Liver (tissue), 9 donors: ENCODE measurements around the gene GAS7. TPM values are rescaled to one million over a fixed set of nuclear protein-coding genes. Genes with fewer than 3 reads are reported as not detected.

ENCODE experiments used
- DNase-seq: peaks from one replicate; pipeline ENCODE4 v3.0.0-alpha.2; 2017; ENCODE audit warnings: low spot score
- H3K27ac ChIP-seq, 2 donors: one replicate each; pipeline ENCODE4 v1.7.0; 2013; ENCODE audit warnings: inconsistent platforms in 2 of 2, low read length in 2 of 2, control low read depth in 1 of 2, low read depth in 1 of 2, mild to moderate bottlenecking in 1 of 2
- H3K27me3 ChIP-seq, 4 donors: one replicate each; pipeline versions ENCODE4 v1.6.1 to v1.7.0; 2013; ENCODE audit warnings: low read length in 3 of 4, inconsistent platforms in 1 of 4, mild to moderate bottlenecking in 1 of 4, moderate library complexity in 1 of 4; ENCODE audit not compliant: control insufficient read depth in 4 of 4, insufficient read depth in 4 of 4
- H3K36me3 ChIP-seq, 4 donors: one replicate each; pipeline versions ENCODE4 v1.6.1 to v1.7.0; 2013; ENCODE audit warnings: low read length in 3 of 4, mild to moderate bottlenecking in 3 of 4, low read depth in 1 of 4, moderate library complexity in 1 of 4; ENCODE audit not compliant: control insufficient read depth in 4 of 4, insufficient read depth in 3 of 4
- H3K4me1 ChIP-seq, 4 donors: one replicate each; pipeline versions ENCODE4 v1.6.1 to v1.7.0; 2013; ENCODE audit warnings: low read length in 3 of 4, mild to moderate bottlenecking in 3 of 4, moderate library complexity in 1 of 4; ENCODE audit not compliant: control insufficient read depth in 4 of 4, insufficient read depth in 4 of 4
- H3K4me3 ChIP-seq, 3 donors: one replicate each; pipeline versions ENCODE4 v1.6.1 to v1.7.0; 2013; ENCODE audit warnings: low read length in 3 of 3, control low read depth in 1 of 3, low read depth in 1 of 3, mild to moderate bottlenecking in 1 of 3
- H3K9ac ChIP-seq, 2 donors: one replicate each; pipeline ENCODE4 v1.7.0; 2013; ENCODE audit warnings: low read length in 2 of 2, mild to moderate bottlenecking in 2 of 2, moderate library complexity in 2 of 2, control low read depth in 1 of 2, low read depth in 1 of 2
- H3K9me3 ChIP-seq, 4 donors: one replicate each; pipeline versions ENCODE4 v1.6.1 to v1.7.0; 2013; ENCODE audit warnings: low read length in 3 of 4; ENCODE audit not compliant: control insufficient read depth in 4 of 4
- EGR1 ChIP-seq, 2 donors: IDR thresholded peaks; 2 replicates each; pipeline ENCODE4 v1.6.1; 2016 to 2018; ENCODE audit warnings: antibody characterized with exemption in 2 of 2, low read depth in 2 of 2
- FOXA1 ChIP-seq: IDR thresholded peaks from 2 replicates; pipeline ENCODE4 v1.6.1; 2016; ENCODE audit warnings: antibody characterized with exemption
- FOXA2 ChIP-seq: IDR thresholded peaks from 2 replicates; pipeline ENCODE4 v1.6.1; 2016; ENCODE audit warnings: antibody characterized with exemption
- GABPA ChIP-seq, 2 donors: IDR thresholded peaks in 1 of 2; conservative IDR thresholded peaks in 1 of 2; 2 replicates each; pipeline ENCODE4 v1.6.1; 2016; ENCODE audit warnings: antibody characterized with exemption in 2 of 2, mild to moderate bottlenecking in 1 of 2, moderate library complexity in 1 of 2
- HNF4A ChIP-seq, 2 donors: conservative IDR thresholded peaks; 2 replicates each; pipeline ENCODE4 v1.6.1; 2016; ENCODE audit warnings: antibody characterized with exemption in 2 of 2, mild to moderate bottlenecking in 2 of 2
- HNF4G ChIP-seq: IDR thresholded peaks from 2 replicates; pipeline ENCODE4 v1.6.1; 2016; ENCODE audit warnings: antibody characterized with exemption
- JUND ChIP-seq, 2 donors: IDR thresholded peaks; 2 replicates each; pipeline ENCODE4 v1.6.1; 2016; ENCODE audit warnings: antibody characterized with exemption in 2 of 2
- NR2F2 ChIP-seq: IDR thresholded peaks from 2 replicates; pipeline ENCODE4 v1.6.1; 2016; ENCODE audit warnings: antibody characterized with exemption
- RAD21 ChIP-seq, 2 donors: IDR thresholded peaks; 2 replicates each; pipeline ENCODE4 v1.6.1; 2016; ENCODE audit warnings: antibody characterized with exemption in 2 of 2, mild to moderate bottlenecking in 2 of 2
- RXRA ChIP-seq, 2 donors: IDR thresholded peaks; 2 replicates each; pipeline ENCODE4 v1.6.1; 2017 to 2018; ENCODE audit warnings: antibody characterized with exemption in 2 of 2, mild to moderate bottlenecking in 1 of 2
- SP1 ChIP-seq: IDR thresholded peaks from 2 replicates; pipeline ENCODE4 v1.6.1; 2018; ENCODE audit warnings: antibody characterized with exemption, mild to moderate bottlenecking
- TAF1 ChIP-seq: conservative IDR thresholded peaks from 2 replicates; pipeline ENCODE4 v1.6.1; 2016; ENCODE audit warnings: antibody characterized with exemption, mild to moderate bottlenecking
- YY1 ChIP-seq: IDR thresholded peaks from 2 replicates; pipeline ENCODE4 v1.6.1; 2016; ENCODE audit warnings: antibody characterized with exemption, mild to moderate bottlenecking
- WGBS: extraction: QIAGEN DNeasy Blood & Tissue Kit; methylation state at CpG from one replicate; pipeline ENCODE4 v1.1.7; 2013; 5-methylcytosine and 5-hydroxymethylcytosine counted together
- polyA plus RNA-seq, 2 donors: library from polyadenylated mRNA; stranded (reverse) in 1 of 2; unstranded in 1 of 2; fragments of 200-250 nt in 1 of 2; fragments of >200 nt in 1 of 2; fragmentation: Nextera tagmentation in 1 of 2; extraction: Ambion mirVana in 1 of 2; gene quantifications; one replicate each; pipeline versions ENCODE4 v1.2.1 to v1.2.3, GENCODE V29; 2013 to 2015
- total RNA-seq, 2 donors: library from RNA; depleted of rRNA; stranded (reverse); fragments of >200 nt; gene quantifications; one replicate each; pipeline ENCODE4 v1.2.3, GENCODE V29; 2014
- TF ChIP-seq, protein P1 (sequence below): fragments of 150-350 bp; IDR thresholded peaks from 2 replicates; pipeline ENCODE4 v1.5.1; 2017; ENCODE audit warnings: improper control_type of control experiment, low read depth, low read length; ENCODE audit not compliant: missing input control
- TF ChIP-seq, protein P2 (sequence below): IDR thresholded peaks from 2 replicates; pipeline ENCODE4 v1.6.1; 2016; ENCODE audit warnings: antibody characterized with exemption, mild to moderate bottlenecking
- TF ChIP-seq, protein P3 (sequence below): IDR thresholded peaks from 2 replicates; pipeline ENCODE4 v1.6.1; 2016; ENCODE audit warnings: antibody characterized with exemption
- TF ChIP-seq, protein P4 (sequence below): IDR thresholded peaks from 2 replicates; pipeline ENCODE4 v1.6.1; 2016; ENCODE audit warnings: antibody characterized with exemption
- TF ChIP-seq, protein P5 (sequence below): IDR thresholded peaks from 2 replicates; pipeline ENCODE4 v1.6.1; 2016; ENCODE audit warnings: antibody characterized with exemption
- donor health status: healthy.
- donor health status: healthy.
- donor health status: healthy.
- donor health status: healthy.
- donor health status: healthy.

GAS7 gene
- total and polyA plus RNA-seq, 4 donors, result 0.79 to 6.1 (median 2.5) TPM

DNA sequence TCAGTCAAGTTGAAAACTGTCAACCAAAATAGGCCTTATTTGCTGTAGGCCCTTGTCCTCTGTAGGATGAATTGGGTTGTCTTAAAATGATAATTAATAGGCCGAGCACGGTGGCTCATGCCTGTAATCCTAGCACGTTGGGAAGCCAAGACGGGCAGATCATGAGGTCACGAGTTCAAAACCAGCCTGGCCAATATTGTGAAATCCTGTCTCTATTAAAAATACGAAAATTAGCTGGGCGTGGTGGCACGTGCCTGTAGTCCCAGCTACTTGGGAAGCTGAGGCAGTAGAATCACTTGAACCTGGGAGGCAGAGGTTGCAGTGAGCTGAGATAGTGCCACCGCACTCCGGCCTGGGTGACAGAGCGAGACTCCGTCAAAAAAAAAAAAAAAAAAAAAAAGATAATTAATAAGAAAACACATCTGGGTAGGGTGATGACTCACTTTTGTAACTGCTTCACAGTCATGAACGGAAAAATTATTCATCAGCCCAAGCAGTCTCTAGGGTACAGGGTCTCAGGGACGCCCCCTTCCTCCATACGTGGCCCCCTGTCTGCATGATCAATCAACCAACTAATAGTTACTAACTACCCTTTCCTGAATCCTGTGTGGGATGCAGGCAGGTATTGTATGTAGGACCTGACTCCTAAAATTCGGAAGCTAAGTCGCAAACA is 156.4 kb downstream of the GAS7 start:
- H3K9me3 ChIP-seq, result peaks cover 0 to 2% (median 0%) of the 10 kb centered on the region in 4 donors
- no peak overlapping the region for H3K4me3 ChIP-seq
- TF ChIP-seq, protein P1, sequence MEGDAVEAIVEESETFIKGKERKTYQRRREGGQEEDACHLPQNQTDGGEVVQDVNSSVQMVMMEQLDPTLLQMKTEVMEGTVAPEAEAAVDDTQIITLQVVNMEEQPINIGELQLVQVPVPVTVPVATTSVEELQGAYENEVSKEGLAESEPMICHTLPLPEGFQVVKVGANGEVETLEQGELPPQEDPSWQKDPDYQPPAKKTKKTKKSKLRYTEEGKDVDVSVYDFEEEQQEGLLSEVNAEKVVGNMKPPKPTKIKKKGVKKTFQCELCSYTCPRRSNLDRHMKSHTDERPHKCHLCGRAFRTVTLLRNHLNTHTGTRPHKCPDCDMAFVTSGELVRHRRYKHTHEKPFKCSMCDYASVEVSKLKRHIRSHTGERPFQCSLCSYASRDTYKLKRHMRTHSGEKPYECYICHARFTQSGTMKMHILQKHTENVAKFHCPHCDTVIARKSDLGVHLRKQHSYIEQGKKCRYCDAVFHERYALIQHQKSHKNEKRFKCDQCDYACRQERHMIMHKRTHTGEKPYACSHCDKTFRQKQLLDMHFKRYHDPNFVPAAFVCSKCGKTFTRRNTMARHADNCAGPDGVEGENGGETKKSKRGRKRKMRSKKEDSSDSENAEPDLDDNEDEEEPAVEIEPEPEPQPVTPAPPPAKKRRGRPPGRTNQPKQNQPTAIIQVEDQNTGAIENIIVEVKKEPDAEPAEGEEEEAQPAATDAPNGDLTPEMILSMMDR, result no peak
- TF ChIP-seq, protein P2, sequence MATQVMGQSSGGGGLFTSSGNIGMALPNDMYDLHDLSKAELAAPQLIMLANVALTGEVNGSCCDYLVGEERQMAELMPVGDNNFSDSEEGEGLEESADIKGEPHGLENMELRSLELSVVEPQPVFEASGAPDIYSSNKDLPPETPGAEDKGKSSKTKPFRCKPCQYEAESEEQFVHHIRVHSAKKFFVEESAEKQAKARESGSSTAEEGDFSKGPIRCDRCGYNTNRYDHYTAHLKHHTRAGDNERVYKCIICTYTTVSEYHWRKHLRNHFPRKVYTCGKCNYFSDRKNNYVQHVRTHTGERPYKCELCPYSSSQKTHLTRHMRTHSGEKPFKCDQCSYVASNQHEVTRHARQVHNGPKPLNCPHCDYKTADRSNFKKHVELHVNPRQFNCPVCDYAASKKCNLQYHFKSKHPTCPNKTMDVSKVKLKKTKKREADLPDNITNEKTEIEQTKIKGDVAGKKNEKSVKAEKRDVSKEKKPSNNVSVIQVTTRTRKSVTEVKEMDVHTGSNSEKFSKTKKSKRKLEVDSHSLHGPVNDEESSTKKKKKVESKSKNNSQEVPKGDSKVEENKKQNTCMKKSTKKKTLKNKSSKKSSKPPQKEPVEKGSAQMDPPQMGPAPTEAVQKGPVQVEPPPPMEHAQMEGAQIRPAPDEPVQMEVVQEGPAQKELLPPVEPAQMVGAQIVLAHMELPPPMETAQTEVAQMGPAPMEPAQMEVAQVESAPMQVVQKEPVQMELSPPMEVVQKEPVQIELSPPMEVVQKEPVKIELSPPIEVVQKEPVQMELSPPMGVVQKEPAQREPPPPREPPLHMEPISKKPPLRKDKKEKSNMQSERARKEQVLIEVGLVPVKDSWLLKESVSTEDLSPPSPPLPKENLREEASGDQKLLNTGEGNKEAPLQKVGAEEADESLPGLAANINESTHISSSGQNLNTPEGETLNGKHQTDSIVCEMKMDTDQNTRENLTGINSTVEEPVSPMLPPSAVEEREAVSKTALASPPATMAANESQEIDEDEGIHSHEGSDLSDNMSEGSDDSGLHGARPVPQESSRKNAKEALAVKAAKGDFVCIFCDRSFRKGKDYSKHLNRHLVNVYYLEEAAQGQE, result no peak
- TF ChIP-seq, protein P3, sequence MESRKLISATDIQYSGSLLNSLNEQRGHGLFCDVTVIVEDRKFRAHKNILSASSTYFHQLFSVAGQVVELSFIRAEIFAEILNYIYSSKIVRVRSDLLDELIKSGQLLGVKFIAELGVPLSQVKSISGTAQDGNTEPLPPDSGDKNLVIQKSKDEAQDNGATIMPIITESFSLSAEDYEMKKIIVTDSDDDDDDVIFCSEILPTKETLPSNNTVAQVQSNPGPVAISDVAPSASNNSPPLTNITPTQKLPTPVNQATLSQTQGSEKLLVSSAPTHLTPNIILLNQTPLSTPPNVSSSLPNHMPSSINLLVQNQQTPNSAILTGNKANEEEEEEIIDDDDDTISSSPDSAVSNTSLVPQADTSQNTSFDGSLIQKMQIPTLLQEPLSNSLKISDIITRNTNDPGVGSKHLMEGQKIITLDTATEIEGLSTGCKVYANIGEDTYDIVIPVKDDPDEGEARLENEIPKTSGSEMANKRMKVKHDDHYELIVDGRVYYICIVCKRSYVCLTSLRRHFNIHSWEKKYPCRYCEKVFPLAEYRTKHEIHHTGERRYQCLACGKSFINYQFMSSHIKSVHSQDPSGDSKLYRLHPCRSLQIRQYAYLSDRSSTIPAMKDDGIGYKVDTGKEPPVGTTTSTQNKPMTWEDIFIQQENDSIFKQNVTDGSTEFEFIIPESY, result no peak
- TF ChIP-seq TAF1 (no peak), GABPA (IDR thresholded peaks at IDR 0.05 in 1 of 2, conservative IDR thresholded peaks at IDR 0.05 in 1 of 2) (no peak), SP1 (no peak), EGR1 (IDR thresholded peaks at IDR 0.05; ENCODE audit: low read depth in 2 of 2) (no peak), YY1 (no peak), JUND (IDR thresholded peaks at IDR 0.05) (no peak), FOXA1 (no peak), NR2F2 (no peak), RXRA (IDR thresholded peaks at IDR 0.05) (no peak), RAD21 (IDR thresholded peaks at IDR 0.05) (no peak), FOXA2 (no peak), HNF4A (conservative IDR thresholded peaks at IDR 0.05) (no peak)
- TF ChIP-seq, protein P4, sequence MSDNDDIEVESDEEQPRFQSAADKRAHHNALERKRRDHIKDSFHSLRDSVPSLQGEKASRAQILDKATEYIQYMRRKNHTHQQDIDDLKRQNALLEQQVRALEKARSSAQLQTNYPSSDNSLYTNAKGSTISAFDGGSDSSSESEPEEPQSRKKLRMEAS, result no peak
- H3K9ac ChIP-seq, result no peak overlapping the region
- H3K4me1 ChIP-seq, result no peaks in the 10 kb centered on the region
- H3K36me3 ChIP-seq, result no peaks in the 10 kb centered on the region
- WGBS, result 88% methylated on average over 17 of the region's 17 CpGs
- H3K27me3 ChIP-seq, result peaks cover 0 to 5% (median 0%) of the 10 kb centered on the region in 4 donors
- no peak overlapping the region for H3K27ac ChIP-seq
- no peak for DNase-seq

DNA sequence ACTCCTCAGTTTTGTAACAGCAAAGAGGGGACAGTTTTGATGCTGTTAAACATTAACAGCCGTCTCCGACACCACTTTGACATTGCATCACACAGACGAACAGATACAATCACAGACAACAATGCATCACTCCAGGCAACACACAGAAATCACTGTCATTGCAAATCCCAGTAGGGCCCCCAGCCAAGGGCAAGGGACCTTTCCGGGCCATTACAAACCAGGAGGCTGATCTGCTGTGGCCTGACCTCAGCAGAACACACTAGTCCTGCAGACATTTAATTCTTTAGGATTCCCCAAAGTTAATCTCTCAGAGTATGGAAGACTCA is 157.2 kb downstream of the GAS7 start:
- no peaks in the 10 kb centered on the region for H3K36me3 ChIP-seq
- H3K9me3 ChIP-seq, result peaks cover 0 to 2% (median 0%) of the 10 kb centered on the region in 4 donors
- no peak overlapping the region for H3K27ac ChIP-seq
- WGBS, result 30% methylated on average over 4 of the region's 4 CpGs
- TF ChIP-seq FOXA2 (no peak), EGR1 (IDR thresholded peaks at IDR 0.05; ENCODE audit: low read depth in 2 of 2) (no peak), HNF4G (no peak), YY1 (no peak), SP1 (no peak), FOXA1 (no peak), JUND (IDR thresholded peaks at IDR 0.05) (no peak), HNF4A (conservative IDR thresholded peaks at IDR 0.05) (no peak), RXRA (IDR thresholded peaks at IDR 0.05) (no peak), NR2F2 (no peak), GABPA (IDR thresholded peaks at IDR 0.05 in 1 of 2, conservative IDR thresholded peaks at IDR 0.05 in 1 of 2) (no peak), RAD21 (IDR thresholded peaks at IDR 0.05) (no peak)
- TF ChIP-seq, protein P3, result no peak
- TF ChIP-seq, protein P1, result no peak
- TF ChIP-seq, protein P4, result no peak
- TF ChIP-seq, protein P5, sequence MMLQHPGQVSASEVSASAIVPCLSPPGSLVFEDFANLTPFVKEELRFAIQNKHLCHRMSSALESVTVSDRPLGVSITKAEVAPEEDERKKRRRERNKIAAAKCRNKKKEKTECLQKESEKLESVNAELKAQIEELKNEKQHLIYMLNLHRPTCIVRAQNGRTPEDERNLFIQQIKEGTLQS, result no peak
- H3K9ac ChIP-seq, result no peak overlapping the region
- H3K4me1 ChIP-seq, result no peaks in the 10 kb centered on the region
- no peak for DNase-seq
- H3K27me3 ChIP-seq, result peaks cover 0 to 5% (median 0%) of the 10 kb centered on the region in 4 donors
- no peak overlapping the region for H3K4me3 ChIP-seq
